Psoas muscle (tissue), 8 donors: Measurements from ENCODE around the gene SUSD4. TPM values are rescaled to one million over a fixed set of nuclear protein-coding genes. Genes with fewer than 3 reads are reported as not detected.

ENCODE experiments used
- ATAC-seq, 4 donors: fragments of 200-7000 bp; cut with Tn5 transposase; one replicate each; pipeline ENCODE4 v1.9.1; 2020; ENCODE audit warnings: moderate library complexity in 3 of 4, mild to moderate bottlenecking in 2 of 4
- DNase-seq, 2 donors: peaks; one replicate each; pipeline ENCODE4 v3.0.0-alpha.2; 2020
- H3K27ac ChIP-seq: fragments of 200-600 bp; one replicate; pipeline ENCODE4 v1.8.0; 2022
- H3K27me3 ChIP-seq, 3 donors: fragments of 200-600 bp in 1 of 3; one replicate each; pipeline versions ENCODE4 v1.6.1 to v1.8.0; 2013 to 2022; ENCODE audit warnings: low read length in 2 of 3, mild to moderate bottlenecking in 2 of 3, moderate library complexity in 1 of 3; ENCODE audit not compliant: insufficient read depth in 3 of 3
- H3K36me3 ChIP-seq, 2 donors: fragments of 200-600 bp in 1 of 2; one replicate each; pipeline versions ENCODE4 v1.6.1 to v1.8.0; 2013 to 2022; ENCODE audit warnings: low read depth in 1 of 2, mild to moderate bottlenecking in 1 of 2, moderate library complexity in 1 of 2; ENCODE audit not compliant: insufficient read depth in 1 of 2
- H3K4me1 ChIP-seq: fragments of 200-600 bp; one replicate; pipeline ENCODE4 v1.8.0; 2022
- H3K4me3 ChIP-seq: fragments of 200-600 bp; one replicate; pipeline ENCODE4 v1.8.0; 2022; ENCODE audit warnings: mild to moderate bottlenecking
- H3K9me3 ChIP-seq: fragments of 200-600 bp; one replicate; pipeline ENCODE4 v1.8.0; 2022
- WGBS, 3 donors: extraction: QIAGEN DNeasy Blood & Tissue Kit; methylation state at CpG; one replicate each; pipeline versions ENCODE4 v1.1.6 to v1.1.7; 2013; 5-methylcytosine and 5-hydroxymethylcytosine counted together
- intact Hi-C, 2 donors: fragments of 100-400 bp; cut with DNase I; formaldehyde crosslinking; loops; one replicate each; pipeline versions ENCODE4 v1.11.0 to v1.14.2; 2022
- polyA plus RNA-seq, 3 donors: library from polyadenylated mRNA; stranded (reverse); fragments of 200-250 nt; gene quantifications; one replicate each; pipeline ENCODE4 v1.2.3, GENCODE V29; 2013
- total RNA-seq, 4 donors: library from RNA; stranded (reverse); fragmentation: NEBNext Ultra II Directional in 2 of 4; extraction: Animal tissue kit (Norgen Biotek cat#: 25700) in 2 of 4; gene quantifications; one replicate each; pipeline versions ENCODE4 v1.2.1 to v1.2.4, GENCODE V29; 2021 to 2023
- TF ChIP-seq, protein P1 (sequence below): fragments of 200-600 bp; IDR thresholded peaks from one replicate; pipeline ENCODE4 v1.8.0; 2022; ENCODE audit warnings: antibody characterized with exemption
- donor health status: healthy with polysubstance abuse.
- donor health status: DM: no; HTN: no; CAD: no; lungs with moderate emphysema.
- donor health status: Bipolar disorder and iron deficiency.
- donor health status: healthy.
- donor health status: DM: yes; HTN: yes; CAD: no.
- donor health status: DM: no; HTN: no; CAD: no.
- donor health status: DM: no; HTN: no; CAD: no.
- donor health status: DM: yes; HTN: yes; CAD: no.

The SUSD4 gene
- total and polyA plus RNA-seq, 7 donors = 0.08 to 3.9 (median 0.21) TPM

DNA sequence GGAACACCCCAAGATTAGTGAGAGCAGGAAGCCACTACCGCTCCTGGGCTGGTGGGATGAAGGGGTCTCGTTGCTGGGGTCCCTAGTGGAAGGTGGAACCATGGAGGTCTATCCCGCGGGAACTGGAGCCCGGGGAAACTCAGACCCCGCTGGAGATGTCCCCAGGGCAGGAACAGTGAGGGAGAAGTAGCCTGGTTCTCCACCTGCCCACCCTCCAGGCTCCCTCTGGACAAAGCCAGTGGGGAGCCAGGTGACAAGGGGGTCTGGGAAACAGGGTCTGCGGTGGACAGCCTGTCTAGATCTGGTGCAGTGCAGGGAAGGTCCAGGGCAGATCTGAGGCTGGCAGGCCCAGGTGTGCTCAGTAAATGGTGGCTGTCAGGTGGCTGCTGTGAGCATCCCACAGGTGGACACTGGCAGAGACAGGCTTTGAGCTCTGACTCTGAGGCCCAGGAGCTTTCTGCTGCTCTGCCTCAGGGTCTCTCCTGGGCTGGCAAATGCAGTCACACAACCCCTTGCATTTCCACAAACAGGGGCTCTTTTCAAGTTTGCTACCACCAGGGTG is 132.9 kb downstream of the SUSD4 start:
- no peak for ATAC-seq
- TF ChIP-seq, protein P1, sequence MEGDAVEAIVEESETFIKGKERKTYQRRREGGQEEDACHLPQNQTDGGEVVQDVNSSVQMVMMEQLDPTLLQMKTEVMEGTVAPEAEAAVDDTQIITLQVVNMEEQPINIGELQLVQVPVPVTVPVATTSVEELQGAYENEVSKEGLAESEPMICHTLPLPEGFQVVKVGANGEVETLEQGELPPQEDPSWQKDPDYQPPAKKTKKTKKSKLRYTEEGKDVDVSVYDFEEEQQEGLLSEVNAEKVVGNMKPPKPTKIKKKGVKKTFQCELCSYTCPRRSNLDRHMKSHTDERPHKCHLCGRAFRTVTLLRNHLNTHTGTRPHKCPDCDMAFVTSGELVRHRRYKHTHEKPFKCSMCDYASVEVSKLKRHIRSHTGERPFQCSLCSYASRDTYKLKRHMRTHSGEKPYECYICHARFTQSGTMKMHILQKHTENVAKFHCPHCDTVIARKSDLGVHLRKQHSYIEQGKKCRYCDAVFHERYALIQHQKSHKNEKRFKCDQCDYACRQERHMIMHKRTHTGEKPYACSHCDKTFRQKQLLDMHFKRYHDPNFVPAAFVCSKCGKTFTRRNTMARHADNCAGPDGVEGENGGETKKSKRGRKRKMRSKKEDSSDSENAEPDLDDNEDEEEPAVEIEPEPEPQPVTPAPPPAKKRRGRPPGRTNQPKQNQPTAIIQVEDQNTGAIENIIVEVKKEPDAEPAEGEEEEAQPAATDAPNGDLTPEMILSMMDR = no peak

DNA sequence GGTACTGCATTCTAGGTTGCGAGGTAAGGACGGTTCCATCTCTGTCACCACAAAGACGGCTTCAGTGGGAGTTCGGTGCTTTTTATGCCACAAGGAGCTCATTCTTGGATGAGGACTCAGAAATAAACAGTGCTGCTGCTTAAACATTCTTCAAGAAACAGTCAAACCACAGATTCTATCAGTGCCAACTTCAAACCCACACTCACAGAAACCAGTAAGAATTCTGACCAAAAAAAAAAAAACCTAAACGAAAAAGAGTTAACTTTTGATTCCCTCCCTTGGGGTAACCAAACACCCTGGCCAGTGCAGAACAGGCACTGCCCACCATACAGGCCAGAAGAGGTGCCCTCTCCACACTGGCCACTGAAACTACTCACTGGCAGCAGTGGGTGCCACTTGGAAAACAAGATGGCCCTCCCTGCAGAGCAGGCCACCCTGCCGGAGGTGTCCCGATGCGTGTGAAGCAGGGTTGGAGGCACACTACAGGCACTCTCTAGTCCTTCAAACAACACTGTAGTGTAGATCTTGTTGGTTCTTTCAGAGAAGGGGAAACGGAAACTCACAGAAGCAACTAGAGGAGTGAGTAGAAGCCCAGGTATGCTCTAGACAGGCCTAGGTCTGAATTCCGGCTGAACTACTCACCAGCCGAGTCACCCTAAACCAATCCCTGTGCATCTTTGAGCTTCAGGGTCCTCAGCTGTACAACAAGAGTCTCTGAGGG is 133.7 kb downstream of the SUSD4 start:
- Histone ChIP-seq H3K27me3 (peaks cover 0 to 3% (median 0%) of the 10 kb centered on the region in 3 donors), H3K9me3 (no peaks in the 10 kb centered on the region), H3K4me3 (no peak overlapping the region), H3K36me3 (no peaks in the 10 kb centered on the region), H3K27ac (no peak overlapping the region), H3K4me1 (no peaks in the 10 kb centered on the region)
- TF ChIP-seq, protein P1 = no peak
- intact Hi-C loops = no loop called here
- DNase-seq = no peak
- no peak for ATAC-seq
- 93 to 96% (median 94%) methylated on average over 11 of the region's 11 CpGs for WGBS, 3 donors

More for the DNA sequence above, 132.9 kb downstream of the SUSD4 start:
- no peak overlapping the region for H3K4me3 ChIP-seq
- peaks cover 0 to 3% (median 0%) of the 10 kb centered on the region in 3 donors for H3K27me3 ChIP-seq
- WGBS, 3 donors = 89 to 92% (median 91%) methylated on average over 7 of the region's 7 CpGs
- no peaks in the 10 kb centered on the region for H3K4me1 ChIP-seq
- DNase-seq = no peak
- no peaks in the 10 kb centered on the region for H3K9me3 ChIP-seq
- intact Hi-C loops = no loop called here
- no peak overlapping the region for H3K27ac ChIP-seq
- H3K36me3 ChIP-seq = no peaks in the 10 kb centered on the region

DNA sequence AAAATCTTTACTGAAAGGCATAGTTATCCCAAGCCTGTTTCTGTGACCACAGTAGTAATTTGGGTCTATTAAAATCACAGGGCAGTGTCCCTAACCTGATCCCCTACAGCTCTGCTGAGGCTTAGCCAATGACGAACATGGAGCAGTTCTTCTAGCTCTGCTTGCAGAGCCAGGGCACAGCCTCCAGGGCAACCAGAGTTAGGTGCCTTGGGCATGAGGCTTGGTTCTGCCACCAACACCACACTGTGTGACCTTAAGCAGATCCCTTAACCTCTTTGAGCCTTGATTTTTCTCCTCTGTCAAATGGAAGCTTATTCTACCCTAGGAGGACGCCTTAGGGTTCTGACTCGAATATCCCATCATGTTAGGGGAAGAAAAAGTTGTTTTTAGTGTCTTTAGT is 134.2 kb downstream of the SUSD4 start:
- Histone ChIP-seq H3K9me3 (no peaks in the 10 kb centered on the region), H3K4me1 (no peaks in the 10 kb centered on the region), H3K36me3 (no peaks in the 10 kb centered on the region), H3K27me3 (peaks cover 0 to 3% (median 0%) of the 10 kb centered on the region in 3 donors), H3K4me3 (no peak overlapping the region), H3K27ac (no peak overlapping the region)
- intact Hi-C loops = no loop called here
- DNase-seq (no peak), ATAC-seq (no peak)
- TF ChIP-seq, protein P1 = no peak
- 85 to 87% (median 85%) methylated on average over 3 of the region's 3 CpGs for WGBS, 3 donors

DNA sequence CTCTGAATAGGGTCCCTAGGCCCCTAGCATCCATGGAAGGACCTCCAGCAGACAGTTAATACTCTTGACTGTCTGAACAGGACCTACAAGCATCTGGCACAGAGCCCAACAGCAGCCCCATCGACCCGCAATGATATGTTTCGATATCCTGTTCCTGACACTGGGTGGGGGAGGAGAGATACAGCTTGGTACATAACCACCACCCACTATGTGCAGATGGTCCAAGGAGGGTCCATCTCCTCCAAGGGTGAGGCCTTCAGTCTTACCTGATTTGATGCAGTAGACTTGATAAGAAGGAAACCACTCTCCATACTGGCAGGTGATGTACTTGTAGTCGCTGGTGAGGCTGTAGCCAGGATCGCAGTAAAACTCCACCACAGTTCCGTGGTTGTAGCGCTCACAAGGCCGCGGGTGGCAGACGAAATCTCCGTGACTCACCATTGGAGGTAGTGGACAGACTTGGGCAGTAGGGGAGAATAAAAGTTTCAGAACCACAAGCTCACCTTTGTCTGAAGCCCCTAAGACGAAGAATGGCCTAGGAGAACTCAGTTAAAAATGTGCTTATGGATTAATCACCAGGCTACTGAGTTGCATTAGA is 134.9 kb downstream of the SUSD4 start:
- no peak for ATAC-seq
- WGBS, 3 donors = 93 to 96% (median 95%) methylated on average over 12 of the region's 12 CpGs

More for the DNA sequence above, 134.9 kb downstream of the SUSD4 start:
- no peaks in the 10 kb centered on the region for H3K36me3 ChIP-seq
- no peak overlapping the region for H3K4me3 ChIP-seq
- TF ChIP-seq, protein P1 = no peak
- no peak for DNase-seq
- no peaks in the 10 kb centered on the region for H3K4me1 ChIP-seq
- H3K27me3 ChIP-seq = peaks cover 0 to 3% (median 0%) of the 10 kb centered on the region in 3 donors
- H3K9me3 ChIP-seq = no peaks in the 10 kb centered on the region
- intact Hi-C loops = no loop called here
- no peak overlapping the region for H3K27ac ChIP-seq
